Mesenchymal stem cell (in vitro differentiated cells and primary cell): ENCODE data around the gene E2F4.

Source experiments
- DNase-seq: peaks from one replicate; pipeline ENCODE4 v3.0.0-alpha.2; 2013
- H2AFZ ChIP-seq: one replicate; pipeline ENCODE4 v1.6.1; 2013; ENCODE audit warnings: low read depth, mild to moderate bottlenecking, control low read depth, inconsistent platforms, low read length, moderate library complexity
- H2AK5ac ChIP-seq: 2 replicates; pipeline ENCODE4 v1.6.1; 2013; ENCODE audit warnings: low read length, moderate library complexity, mild to moderate bottlenecking, inconsistent platforms; ENCODE audit not compliant: severe bottlenecking
- H2BK120ac ChIP-seq: one replicate; pipeline ENCODE4 v1.6.1; 2013; ENCODE audit warnings: low read depth, mild to moderate bottlenecking, inconsistent platforms, low read length, moderate library complexity
- H2BK12ac ChIP-seq, 2 experiments: one replicate each; pipeline ENCODE4 v1.6.1; 2013; ENCODE audit warnings: inconsistent platforms in 2 of 2, low read length in 2 of 2, mild to moderate bottlenecking in 2 of 2, moderate library complexity in 2 of 2, control low read depth in 1 of 2
- H2BK15ac ChIP-seq: one replicate; pipeline ENCODE4 v1.6.1; 2013; ENCODE audit warnings: mild to moderate bottlenecking, low read depth, inconsistent platforms; ENCODE audit not compliant: poor library complexity, severe bottlenecking
- H2BK5ac ChIP-seq: 2 replicates; pipeline ENCODE4 v1.6.1; 2013; ENCODE audit warnings: low read depth, mild to moderate bottlenecking, low read length, control low read depth, inconsistent platforms; ENCODE audit not compliant: poor library complexity, severe bottlenecking
- H3K14ac ChIP-seq, 2 experiments: one replicate each; pipeline ENCODE4 v1.6.1; 2013; ENCODE audit warnings: inconsistent platforms in 2 of 2, low read length in 2 of 2, control low read depth in 1 of 2, mild to moderate bottlenecking in 1 of 2, moderate library complexity in 1 of 2
- H3K18ac ChIP-seq, 2 experiments: one replicate each; pipeline ENCODE4 v1.6.1; 2013; ENCODE audit warnings: inconsistent platforms in 2 of 2, low read length in 2 of 2, control low read depth in 1 of 2, low read depth in 1 of 2, mild to moderate bottlenecking in 1 of 2
- H3K23ac ChIP-seq, 2 experiments: one replicate each; pipeline ENCODE4 v1.6.1; 2013; ENCODE audit warnings: inconsistent platforms in 2 of 2, low read length in 2 of 2, mild to moderate bottlenecking in 2 of 2, moderate library complexity in 2 of 2, control low read depth in 1 of 2
- H3K27ac ChIP-seq: 2 replicates; pipeline ENCODE4 v1.5.1; 2013; ENCODE audit warnings: mild to moderate bottlenecking, moderate library complexity, low read length, control low read depth, inconsistent platforms; ENCODE audit not compliant: poor library complexity, severe bottlenecking
- H3K27me3 ChIP-seq, 2 experiments: 2 replicates each; pipeline versions ENCODE4 v1.6.1 to v1.7.0; 2013; ENCODE audit warnings: low read length in 2 of 2, mild to moderate bottlenecking in 2 of 2, moderate library complexity in 2 of 2, control low read depth in 1 of 2, inconsistent platforms in 1 of 2; ENCODE audit not compliant: control insufficient read depth in 1 of 2, insufficient read depth in 1 of 2
- H3K36me3 ChIP-seq, 2 experiments: 2 replicates each; pipeline versions ENCODE4 v1.6.1 to v1.7.0; 2013; ENCODE audit warnings: low read length in 2 of 2, control low read depth in 1 of 2, inconsistent platforms in 1 of 2, low read depth in 1 of 2, mild to moderate bottlenecking in 1 of 2; ENCODE audit not compliant: insufficient read depth in 2 of 2, control insufficient read depth in 1 of 2
- H3K4ac ChIP-seq, 2 experiments: one replicate each; pipeline ENCODE4 v1.6.1; 2013; ENCODE audit warnings: inconsistent platforms in 2 of 2, low read length in 2 of 2, mild to moderate bottlenecking in 2 of 2, moderate library complexity in 2 of 2, control low read depth in 1 of 2, low read depth in 1 of 2
- H3K4me1 ChIP-seq: 2 replicates; pipeline ENCODE4 v1.6.1; 2013; ENCODE audit warnings: low read depth, low read length, control low read depth; ENCODE audit not compliant: control insufficient read depth, insufficient read depth
- H3K4me2 ChIP-seq: 2 replicates; pipeline ENCODE4 v1.6.1; 2013; ENCODE audit warnings: low read length, mild to moderate bottlenecking, inconsistent platforms; ENCODE audit not compliant: poor library complexity, severe bottlenecking
- H3K4me3 ChIP-seq, 2 experiments: 2 replicates each; pipeline versions ENCODE4 v1.5.1 to v1.7.0; 2013; ENCODE audit warnings: low read length in 2 of 2, mild to moderate bottlenecking in 2 of 2, control low read depth in 1 of 2, low read depth in 1 of 2; ENCODE audit not compliant: insufficient read depth in 1 of 2
- H3K79me1 ChIP-seq: replicated peaks from 2 replicates; pipeline ENCODE4 v1.6.1; 2013; ENCODE audit warnings: mild to moderate bottlenecking, control low read depth, low read length, inconsistent platforms; ENCODE audit not compliant: poor library complexity, severe bottlenecking
- H3K9ac ChIP-seq: 2 replicates; pipeline ENCODE4 v1.7.0; 2013; ENCODE audit warnings: mild to moderate bottlenecking, low read length, moderate library complexity
- H3K9me3 ChIP-seq: 2 replicates; pipeline ENCODE4 v1.7.0; 2013; ENCODE audit warnings: mild to moderate bottlenecking, low read length; ENCODE audit not compliant: control insufficient read depth
- H4K8ac ChIP-seq: one replicate; pipeline ENCODE4 v1.6.1; 2013; ENCODE audit warnings: inconsistent platforms, mild to moderate bottlenecking, low read length, moderate library complexity
- H4K91ac ChIP-seq: one replicate; pipeline ENCODE4 v1.6.1; 2013; ENCODE audit warnings: mild to moderate bottlenecking, low read length, inconsistent platforms
- WGBS: methylation state at CpG from one replicate; pipeline ENCODE4 v1.1.7; 2013; ENCODE audit warnings: mixed read lengths; 5-methylcytosine and 5-hydroxymethylcytosine counted together

Gene E2F4

DNA sequence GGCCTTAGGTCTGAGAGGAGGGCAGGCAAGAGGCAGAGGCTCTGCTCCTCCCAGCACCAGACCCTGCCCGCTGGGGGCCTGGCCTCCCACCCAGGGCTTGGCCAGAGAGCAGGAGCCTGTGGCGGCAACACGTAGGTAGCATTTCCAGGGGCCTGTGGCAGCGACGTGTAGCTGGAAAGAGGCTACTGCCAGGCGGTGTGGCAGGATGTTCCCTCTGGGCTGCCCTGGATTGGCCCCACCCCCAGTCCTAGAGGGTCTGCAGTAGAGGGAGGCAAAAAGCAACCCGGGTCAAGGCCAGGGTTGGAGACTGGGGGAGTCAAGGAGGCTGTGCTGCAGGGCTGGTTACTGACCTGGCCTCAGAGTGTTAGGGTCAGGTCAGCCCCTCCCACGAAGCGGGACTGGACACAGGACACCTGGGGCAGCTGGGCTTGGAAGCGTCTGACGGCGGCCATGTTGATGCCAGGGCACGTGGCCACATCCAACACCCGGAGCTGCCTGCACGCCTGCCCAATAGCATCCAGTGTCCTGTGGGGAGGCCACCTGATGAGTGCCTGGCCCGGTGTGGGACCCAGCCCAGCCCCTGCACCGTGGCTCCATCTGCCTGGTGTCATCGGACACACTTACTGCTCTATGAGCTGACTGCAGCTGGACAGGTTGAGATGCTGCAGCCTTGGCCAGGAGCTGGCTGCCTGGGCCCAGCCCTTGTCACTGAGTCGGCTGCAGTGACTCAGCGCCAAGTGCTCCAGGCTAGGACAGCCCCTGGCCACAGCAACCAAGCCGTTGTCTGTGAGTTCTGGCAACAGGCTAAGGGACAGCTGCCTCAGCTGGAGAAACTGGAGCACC lies 15.5 kb downstream of the E2F4 start:
- Histone ChIP-seq H3K9ac (peak overlapping the region; percentile 26), H3K27ac (no peak overlapping the region), H4K8ac (peak overlapping the region; percentile 46), H2BK15ac (no peak overlapping the region), H3K18ac (peak overlapping the region in 1 of 2 experiments; percentile 4), H3K36me3 (peaks cover 19 to 38% of the 10 kb centered on the region in 2 experiments), H3K4me1 (peaks cover 23% of the 10 kb centered on the region), H3K4me2 (no peak overlapping the region), H3K14ac (peak overlapping the region in 1 of 2 experiments; percentile 30), H3K79me1 (no peaks in the 10 kb centered on the region), H3K23ac (no peak overlapping the region), H2AFZ (no peak overlapping the region), H2BK5ac (no peak overlapping the region), H2BK120ac (no peak overlapping the region), H2BK12ac (peak overlapping the region in 1 of 2 experiments; percentile 37), H3K27me3 (no peaks in the 10 kb centered on the region), H2AK5ac (no peak overlapping the region), H3K9me3 (no peaks in the 10 kb centered on the region), H3K4me3 (no peak overlapping the region), H4K91ac (peak overlapping the region; percentile 40), H3K4ac (no peak overlapping the region)
- WGBS, result 79% methylated on average over 21 of the region's 21 CpGs
- peak; percentile 56 for DNase-seq

DNA sequence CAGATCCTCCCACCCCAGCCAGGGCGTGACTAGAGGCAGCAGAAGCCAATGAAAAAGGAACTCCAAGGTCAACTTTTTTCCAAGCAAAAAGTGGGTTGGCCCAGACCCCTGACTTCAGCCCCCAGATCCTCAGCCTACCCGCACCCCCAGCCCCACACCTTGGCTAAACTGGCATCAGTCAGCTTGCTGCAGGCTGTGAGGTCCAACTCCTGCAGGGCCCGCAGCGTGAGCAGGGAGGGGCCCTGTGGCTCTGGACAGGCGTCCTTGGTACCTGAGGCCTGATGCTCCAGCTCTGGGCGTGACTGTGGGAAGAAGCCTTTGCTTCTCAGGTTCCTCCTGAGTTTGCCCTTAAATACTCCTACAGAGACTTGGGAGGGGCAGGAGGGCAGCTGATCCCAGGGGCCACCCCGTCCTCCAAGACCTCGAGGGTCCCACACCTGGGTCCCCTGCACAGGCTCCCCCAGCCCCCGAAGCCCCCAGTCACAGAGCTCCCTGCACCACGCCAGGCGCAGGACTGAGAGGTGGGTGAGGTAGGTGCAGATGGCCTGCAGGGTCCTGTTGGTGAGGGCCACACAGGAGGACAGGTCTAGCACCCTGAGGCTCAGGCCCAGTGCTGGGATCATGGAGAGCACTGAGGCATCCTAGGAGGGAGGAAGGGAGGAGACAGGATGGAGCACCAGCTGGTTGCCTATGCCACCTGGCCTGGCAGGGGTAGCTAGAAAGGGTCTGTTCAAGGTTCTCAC lies 16.4 kb downstream of the E2F4 start:
- no peak overlapping the region for H3K18ac ChIP-seq
- H2AK5ac ChIP-seq, result no peak overlapping the region
- H2BK15ac ChIP-seq, result no peak overlapping the region
- H4K91ac ChIP-seq, result peak overlapping the region; percentile 40
- no peak overlapping the region for H2BK12ac ChIP-seq
- WGBS, result 98% methylated on average over 11 of the region's 11 CpGs
- H3K9me3 ChIP-seq, result no peaks in the 10 kb centered on the region
- peak overlapping the region; percentile 26 for H3K9ac ChIP-seq
- no peak overlapping the region for H4K8ac ChIP-seq
- H3K23ac ChIP-seq, result no peak overlapping the region
- no peak overlapping the region for H3K4me2 ChIP-seq
- no peak overlapping the region for H2AFZ ChIP-seq
- H3K4ac ChIP-seq, result no peak overlapping the region
- H3K79me1 ChIP-seq, result no peaks in the 10 kb centered on the region
- no peak for DNase-seq
- H2BK120ac ChIP-seq, result no peak overlapping the region
- peaks cover 27% of the 10 kb centered on the region for H3K4me1 ChIP-seq
- H2BK5ac ChIP-seq, result no peak overlapping the region
- peak overlapping the region in 1 of 2 experiments; percentile 30 for H3K14ac ChIP-seq
- H3K27me3 ChIP-seq, result no peaks in the 10 kb centered on the region
- peaks cover 19 to 29% of the 10 kb centered on the region in 2 experiments for H3K36me3 ChIP-seq
- H3K27ac ChIP-seq, result no peak overlapping the region
- no peak overlapping the region for H3K4me3 ChIP-seq

DNA sequence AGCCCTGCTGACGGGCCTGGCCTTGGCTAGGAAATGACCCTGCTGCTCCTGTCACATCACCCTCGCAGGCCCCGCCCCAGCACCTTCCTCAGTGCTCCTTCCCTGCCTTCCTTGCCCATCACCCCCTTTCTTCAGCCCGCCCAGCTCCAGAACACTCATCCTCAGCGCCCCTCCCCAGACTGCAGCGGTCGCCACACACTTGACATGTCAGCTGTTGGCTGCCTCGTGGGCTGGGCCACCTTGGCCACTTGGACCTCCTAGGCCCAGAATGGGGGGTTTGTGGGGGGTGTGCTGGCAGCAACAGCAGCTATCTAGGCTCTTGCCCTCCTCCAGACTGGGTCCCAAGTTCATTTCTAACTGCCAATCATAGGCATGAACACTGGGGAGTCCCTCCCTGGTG lies 17.6 kb downstream of the E2F4 start:
- Histone ChIP-seq H2AK5ac (no peak overlapping the region), H3K9me3 (no peaks in the 10 kb centered on the region), H3K9ac (no peak overlapping the region), H3K14ac (no peak overlapping the region), H3K27me3 (no peaks in the 10 kb centered on the region), H2BK15ac (no peak overlapping the region), H3K4ac (no peak overlapping the region), H3K4me2 (no peak overlapping the region), H2BK12ac (no peak overlapping the region), H4K8ac (no peak overlapping the region), H3K36me3 (peaks cover 17 to 19% of the 10 kb centered on the region in 2 experiments), H3K79me1 (no peaks in the 10 kb centered on the region), H2BK5ac (no peak overlapping the region), H2BK120ac (no peak overlapping the region), H3K4me1 (peaks cover 21% of the 10 kb centered on the region), H2AFZ (no peak overlapping the region), H3K23ac (no peak overlapping the region), H3K18ac (no peak overlapping the region), H4K91ac (no peak overlapping the region), H3K27ac (no peak overlapping the region), H3K4me3 (no peak overlapping the region)
- 98% methylated on average over 5 of the region's 8 CpGs for WGBS
- no peak for DNase-seq
